HCT116 (cell line): ENCODE results near the gene RAPGEF6. TPM values are rescaled to one million over a fixed set of nuclear protein-coding genes. Genes with fewer than 3 reads are reported as not detected.

Experiments
- ATAC-seq: fragments of 200-7000 bp; cut with Tn5 transposase; 2 replicates; pipeline ENCODE4 v1.9.1; 2020; ENCODE audit warnings: mild to moderate bottlenecking, moderate library complexity
- BruUV-seq: library from RNA; stranded (reverse); fragments of 400-500 nt; replicated peaks from 2 replicates; lab custom pipeline; 2021; lab: Mats Ljungman, UMichigan
- CTCF ChIA-PET: fragments of 300-600 bp; sonication (Branson Sonifier 250); formaldehyde crosslinking; loops from one replicate; lab custom pipeline; 2021; ENCODE audit warnings: antibody characterized with exemption; lab: Charles Lee
- POLR2A ChIA-PET: fragments of 300-600, 350-600 bp; sonication (Branson Sonifier 250); formaldehyde crosslinking; loops from one replicate; lab custom pipeline; 2021; ENCODE audit warnings: antibody characterized with exemption; lab: Charles Lee
- RAD21 ChIA-PET, 2 experiments: fragments of 300-600 bp; sonication (Branson Sonifier 250); formaldehyde crosslinking; loops; one replicate each; lab custom pipeline; 2023; ENCODE audit warnings: low total read pairs in 2 of 2; ENCODE audit not compliant: uncharacterized antibody in 2 of 2, unreplicated experiment in 2 of 2, low non-redundant PET in 1 of 2; lab: Charles Lee
- DNase-seq: peaks from one replicate; pipeline ENCODE4 v3.0.0-alpha.2; 2010; ENCODE audit warnings: low read depth, low spot score
- H2AFZ ChIP-seq: fragments of 200-600 bp; shearing (Covaris generic), sonication (generic); 2 replicates; pipeline ENCODE4 v1.6.1; 2017; ENCODE audit warnings: low read depth, mixed run types, mixed read lengths, antibody characterized with exemption, low read length; ENCODE audit not compliant: poor library complexity, severe bottlenecking
- H3K27ac ChIP-seq: 2 replicates; pipeline ENCODE4 v1.5.1; 2012; ENCODE audit warnings: low read depth, low read length
- H3K27me3 ChIP-seq: fragments of 200-600 bp; sonication (generic); 2 replicates; pipeline ENCODE4 v1.6.1; 2016; ENCODE audit warnings: mixed run types, low read length, mixed read lengths; ENCODE audit not compliant: insufficient read depth
- H3K36me3 ChIP-seq, 2 experiments: fragments of 200-500 bp in 1 of 2; fragments of 200-600 bp in 1 of 2; sonication (Bioruptor generic) in 1 of 2; sonication (generic) in 1 of 2; 2 replicates each; pipeline versions ENCODE4 v1.5.1 to v1.6.1; 2014 to 2016; ENCODE audit warnings: low read length in 2 of 2, inconsistent platforms in 1 of 2, mixed read lengths in 1 of 2, mixed run types in 1 of 2; ENCODE audit not compliant: insufficient read depth in 2 of 2, control insufficient read depth in 1 of 2
- H3K4me1 ChIP-seq, 2 experiments: fragments of 200-600 bp in 1 of 2; sonication (generic) in 1 of 2; 2 replicates each; pipeline versions ENCODE4 v1.5.1 to v1.6.1; 2012 to 2017; ENCODE audit warnings: low read length in 2 of 2, inconsistent platforms in 1 of 2, mild to moderate bottlenecking in 1 of 2, mixed read lengths in 1 of 2, mixed run types in 1 of 2, moderate library complexity in 1 of 2; ENCODE audit not compliant: insufficient read depth in 2 of 2, control insufficient read depth in 1 of 2
- H3K4me2 ChIP-seq: fragments of 200-600 bp; sonication (generic); 2 replicates; pipeline ENCODE4 v1.6.1; 2017; ENCODE audit warnings: mixed run types, low read length, mixed read lengths
- H3K4me3 ChIP-seq, 2 experiments: fragments of 200-600 bp in 1 of 2; sonication (generic) in 1 of 2; replicated peaks in 1 of 2; 2 replicates each; pipeline ENCODE4 v1.5.1; 2011 to 2016; ENCODE audit warnings: low read length in 2 of 2, control low read depth in 1 of 2, low read depth in 1 of 2, mild to moderate bottlenecking in 1 of 2, mixed read lengths in 1 of 2, mixed run types in 1 of 2
- H3K79me2 ChIP-seq: fragments of 200-600 bp; sonication (generic); 2 replicates; pipeline ENCODE4 v1.6.1; 2017; ENCODE audit warnings: mild to moderate bottlenecking, mixed run types, low read length, moderate library complexity, mixed read lengths; ENCODE audit not compliant: insufficient read depth
- H3K9ac ChIP-seq: fragments of 200-600 bp; sonication (generic); 2 replicates; pipeline ENCODE4 v1.6.1; 2016; ENCODE audit warnings: low read length, mixed read lengths
- H3K9me2 ChIP-seq: fragments of 200-600 bp; sonication (generic), shearing (Covaris generic); 2 replicates; pipeline ENCODE4 v1.6.1; 2017; ENCODE audit warnings: mixed run types, mild to moderate bottlenecking, moderate library complexity; ENCODE audit not compliant: insufficient read depth
- H3K9me3 ChIP-seq, 2 experiments: fragments of 200-500 bp in 1 of 2; fragments of 200-600 bp in 1 of 2; sonication (Bioruptor generic) in 1 of 2; sonication (generic) in 1 of 2; 2 replicates each; pipeline ENCODE4 v1.6.1; 2014 to 2017; ENCODE audit warnings: low read length in 2 of 2, mixed read lengths in 2 of 2, inconsistent platforms in 1 of 2, low read depth in 1 of 2, mild to moderate bottlenecking in 1 of 2, mixed run types in 1 of 2, moderate library complexity in 1 of 2; ENCODE audit not compliant: control insufficient read depth in 1 of 2, insufficient read depth in 1 of 2
- H4K20me1 ChIP-seq: fragments of 200-600 bp; sonication (generic), shearing (Covaris generic); 2 replicates; pipeline ENCODE4 v1.6.1; 2017; ENCODE audit warnings: mixed run types, mild to moderate bottlenecking, moderate library complexity; ENCODE audit not compliant: insufficient read depth
- ATF3 ChIP-seq: IDR thresholded peaks from 2 replicates; pipeline ENCODE4 v1.6.1; 2012
- CEBPB ChIP-seq: IDR thresholded peaks from 2 replicates; pipeline ENCODE4 v1.6.1; 2012; ENCODE audit warnings: low read depth
- ELF1 ChIP-seq: IDR thresholded peaks from 2 replicates; pipeline ENCODE4 v1.6.1; 2012; ENCODE audit warnings: low read depth, borderline replicate concordance
- EZH2 ChIP-seq: fragments of 200-600 bp; sonication (generic); IDR thresholded peaks from 2 replicates; pipeline ENCODE4 v1.6.1; 2017; ENCODE audit warnings: antibody characterized with exemption, mixed run types
- EZH2phosphoT487 ChIP-seq: fragments of 200-600 bp; IDR thresholded peaks from 2 replicates; pipeline ENCODE4 v1.6.1; 2018; ENCODE audit warnings: antibody characterized with exemption, borderline replicate concordance
- FOSL1 ChIP-seq: IDR thresholded peaks from 2 replicates; pipeline ENCODE4 v1.6.1; 2012; ENCODE audit warnings: low read depth
- JUND ChIP-seq: IDR thresholded peaks from 2 replicates; pipeline ENCODE4 v1.6.1; 2012
- MAX ChIP-seq: IDR thresholded peaks from 2 replicates; pipeline ENCODE4 v1.6.1; 2012
- POLR2A ChIP-seq: IDR thresholded peaks from 2 replicates; pipeline ENCODE4 v1.7.0; 2011; ENCODE audit warnings: borderline replicate concordance; ENCODE audit not compliant: insufficient read depth, insufficient read length; ENCODE audit errors: extremely low read depth
- POLR2AphosphoS5 ChIP-seq: IDR thresholded peaks from 2 replicates; pipeline ENCODE4 v1.6.1; 2011; ENCODE audit warnings: mild to moderate bottlenecking, low read depth, low read length, moderate library complexity
- RAD21 ChIP-seq: IDR thresholded peaks from 2 replicates; pipeline ENCODE4 v1.6.1; 2012; ENCODE audit warnings: low read depth, mild to moderate bottlenecking
- REST ChIP-seq: IDR thresholded peaks from 2 replicates; pipeline ENCODE4 v1.6.1; 2012; ENCODE audit warnings: low read depth
- SIN3A ChIP-seq: IDR thresholded peaks from 2 replicates; pipeline ENCODE4 v1.6.1; 2012; ENCODE audit warnings: low read depth
- SRF ChIP-seq: IDR thresholded peaks from 2 replicates; pipeline ENCODE4 v1.6.1; 2012; ENCODE audit warnings: low read depth
- ZBTB33 ChIP-seq: IDR thresholded peaks from 2 replicates; pipeline ENCODE4 v1.6.1; 2011; ENCODE audit warnings: mild to moderate bottlenecking, low read length, moderate library complexity; ENCODE audit not compliant: insufficient replicate concordance; ENCODE audit errors: extremely low read depth
- ZFX ChIP-seq: fragments of 450-650 bp; IDR thresholded peaks from 2 replicates; pipeline ENCODE4 v1.6.1; 2017
- ZNF274 ChIP-seq: fragments of 200-500 bp; sonication (Bioruptor generic); IDR thresholded peaks from 2 replicates; pipeline ENCODE4 v1.6.1; 2014; ENCODE audit warnings: mild to moderate bottlenecking, low read depth, low read length, inconsistent platforms
- intact Hi-C: fragments of 100-400 bp; cut with micrococcal nuclease; formaldehyde crosslinking; loops from 2 replicates; pipeline ENCODE4 v1.10.0; 2022
- total RNA-seq: library from RNA; stranded (reverse); gene quantifications from one replicate; pipeline ENCODE4 v1.2.1, GENCODE V29; 2021; ENCODE audit not compliant: unreplicated experiment

Gene RAPGEF6
- total RNA-seq, 1 experiment from 2014 or later = 18.4 TPM

- RAD21 ChIA-PET = no interaction called here
- TF ChIP-seq FOSL1 (no peak), JUND (no peak), SIN3A (no peak), CEBPB (no peak), EZH2 (no peak), ELF1 (no peak), ZFX (no peak), SRF (no peak), ATF3 (no peak), ZBTB33 (no peak), POLR2AphosphoS5 (no peak), POLR2A (no peak), ZNF274 (no peak), REST (no peak), EZH2phosphoT487 (no peak), MAX (no peak), RAD21 (no peak)
- CTCF ChIA-PET = no interaction called here
Measured at GRCh38 chr5:131475541-131475941, 159.5 kb downstream of the RAPGEF6 start.

More at GRCh38 chr5:131475541-131475941, 159.5 kb downstream of the RAPGEF6 start:
- Histone ChIP-seq H3K9me3 (no peaks in the 10 kb centered on the region), H3K9ac (no peak overlapping the region), H2AFZ (no peak overlapping the region), H3K79me2 (no peaks in the 10 kb centered on the region), H3K9me2 (no peaks in the 10 kb centered on the region), H3K4me3 (no peak overlapping the region), H4K20me1 (no peaks in the 10 kb centered on the region), H3K27me3 (no peaks in the 10 kb centered on the region), H3K36me3 (0 out of 4 replicates have a peak, but pooled peaks cover 0 to 10% of the 10 kb centered on the region in 2 experiments), H3K4me2 (no peak overlapping the region), H3K4me1 (no peaks in the 10 kb centered on the region), H3K27ac (no peak overlapping the region)
- intact Hi-C loops = no loop called here
- no peak for ATAC-seq
- no TSS peak for BruUV-seq
- POLR2A ChIA-PET = no interaction called here
- no peak for DNase-seq
